UCSD-AML1 (cell line): Measurements from ENCODE around the gene FRMD7.
"Not testable (repeated sequence)": the region's sequence is repeated elsewhere in the genome, so short reads cannot be mapped to it uniquely, and the experiment has no call there.

Source experiments
- DNase-seq: peaks from one replicate; lab custom pipeline; 2025; ENCODE audit not compliant: unreplicated experiment; lab: John Stamatoyannopoulos, UW

FRMD7 gene, protein sequence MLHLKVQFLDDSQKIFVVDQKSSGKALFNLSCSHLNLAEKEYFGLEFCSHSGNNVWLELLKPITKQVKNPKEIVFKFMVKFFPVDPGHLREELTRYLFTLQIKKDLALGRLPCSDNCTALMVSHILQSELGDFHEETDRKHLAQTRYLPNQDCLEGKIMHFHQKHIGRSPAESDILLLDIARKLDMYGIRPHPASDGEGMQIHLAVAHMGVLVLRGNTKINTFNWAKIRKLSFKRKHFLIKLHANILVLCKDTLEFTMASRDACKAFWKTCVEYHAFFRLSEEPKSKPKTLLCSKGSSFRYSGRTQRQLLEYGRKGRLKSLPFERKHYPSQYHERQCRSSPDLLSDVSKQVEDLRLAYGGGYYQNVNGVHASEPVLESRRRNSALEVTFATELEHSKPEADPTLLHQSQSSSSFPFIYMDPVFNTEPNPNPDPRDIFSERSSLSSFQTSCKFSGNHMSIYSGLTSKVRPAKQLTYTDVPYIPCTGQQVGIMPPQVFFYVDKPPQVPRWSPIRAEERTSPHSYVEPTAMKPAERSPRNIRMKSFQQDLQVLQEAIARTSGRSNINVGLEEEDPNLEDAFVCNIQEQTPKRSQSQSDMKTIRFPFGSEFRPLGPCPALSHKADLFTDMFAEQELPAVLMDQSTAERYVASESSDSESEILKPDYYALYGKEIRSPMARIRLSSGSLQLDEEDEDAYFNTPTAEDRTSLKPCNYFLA

DNA sequence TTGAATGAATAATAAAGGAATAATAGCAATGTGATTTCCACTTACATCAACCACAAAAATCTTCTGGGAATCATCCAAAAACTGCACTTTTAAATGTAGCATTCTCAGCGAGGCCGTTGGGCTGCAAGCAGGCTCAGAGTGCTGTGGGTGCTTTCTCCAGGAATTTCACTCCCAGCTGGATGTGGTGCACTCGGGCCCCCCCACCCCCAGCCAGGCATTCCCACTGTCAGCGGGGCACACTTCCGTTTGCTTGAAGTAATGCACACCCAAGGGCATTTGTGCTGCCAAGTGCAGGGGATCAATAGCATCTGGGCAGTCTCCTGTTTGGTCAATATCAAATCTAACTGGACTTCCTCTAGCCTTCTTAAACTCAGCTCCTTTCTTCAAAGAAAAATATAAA is at the start of gene FRMD7:
TSS of gene FRMD7 (minus strand) at position 278 of the 400 bp plus-strand sequence. CDS start at position 102, 176 bp downstream.
- DNase-seq = no peak

DNA sequence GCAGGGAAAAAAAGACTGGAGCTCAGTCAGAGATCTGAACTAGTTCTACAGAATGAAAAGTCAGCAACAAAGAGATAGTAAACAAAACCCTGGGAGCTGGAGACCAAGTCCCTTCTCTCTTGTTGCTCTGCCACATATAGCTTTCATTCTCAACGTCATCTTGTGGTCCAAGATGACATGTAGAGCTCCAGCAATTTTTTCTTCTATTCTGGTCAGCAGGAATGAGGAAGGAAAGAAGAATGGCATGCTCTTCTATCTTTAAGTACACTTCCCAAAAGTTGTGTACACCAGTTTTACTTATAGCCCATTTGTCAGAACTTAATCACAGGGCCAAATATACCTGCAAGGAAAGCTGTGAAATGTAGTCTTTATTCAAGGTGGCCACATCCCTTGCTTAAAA is 45.8 kb upstream of the FRMD7 start:
- DNase-seq = no peak

DNA sequence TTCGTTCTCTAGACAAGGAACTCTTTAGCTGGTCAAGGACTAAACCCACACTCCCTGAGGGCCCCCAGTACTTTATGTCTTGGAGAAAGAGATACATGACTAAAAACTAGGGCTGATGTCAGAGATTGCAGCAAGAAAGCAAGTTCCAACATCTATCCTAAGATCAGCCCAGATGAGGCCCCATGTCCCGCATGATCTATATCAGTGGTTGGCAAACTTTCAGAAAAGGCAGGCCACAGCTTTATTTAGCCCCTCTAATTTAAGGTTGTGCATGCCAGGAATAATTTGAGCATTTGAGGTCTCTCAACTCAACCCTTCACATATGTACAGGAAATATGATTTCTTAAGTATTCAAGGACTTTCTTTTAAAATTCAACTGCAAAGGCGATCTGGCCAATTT is 44.1 kb upstream of the FRMD7 start:
- no peak for DNase-seq

DNA sequence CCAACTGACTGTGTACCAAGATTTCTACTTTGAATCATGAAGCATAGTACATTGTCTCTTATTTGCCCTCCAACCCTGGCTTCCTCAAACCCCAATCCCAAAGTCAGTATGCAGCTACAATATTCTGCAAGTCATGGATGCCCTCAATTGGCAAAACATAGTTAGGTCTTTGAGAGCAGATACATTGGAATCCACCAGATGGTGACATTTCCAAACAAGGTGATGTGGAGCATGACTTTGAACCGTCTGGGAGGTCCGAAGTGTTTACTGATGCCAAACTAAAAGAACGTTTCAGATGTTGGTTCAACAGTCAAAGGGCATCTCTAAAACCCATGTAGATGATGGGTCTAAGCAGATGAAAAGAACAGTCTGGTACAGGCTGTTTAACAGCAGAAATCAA is 43.7 kb upstream of the FRMD7 start:
- no peak for DNase-seq

DNA sequence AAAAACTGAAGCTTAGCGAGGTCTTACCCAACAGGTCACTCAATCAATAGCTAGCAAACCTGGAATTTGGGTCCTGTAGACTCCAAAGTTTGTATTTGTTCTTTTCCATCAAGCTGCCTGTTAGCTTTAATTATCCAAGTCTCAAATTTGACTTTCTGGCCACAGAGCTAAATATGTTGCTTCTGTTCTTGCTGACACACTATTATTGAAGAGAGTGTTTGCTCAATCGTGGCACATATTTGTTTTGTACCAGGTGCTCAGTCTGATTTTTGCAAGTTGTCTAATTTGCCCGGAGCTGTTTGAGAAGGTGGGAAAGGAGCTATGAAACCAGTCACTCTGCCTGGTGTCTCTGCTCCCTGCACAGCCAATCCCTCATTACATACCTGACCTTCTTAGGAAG is 41.7 kb upstream of the FRMD7 start:
- DNase-seq = no peak

DNA sequence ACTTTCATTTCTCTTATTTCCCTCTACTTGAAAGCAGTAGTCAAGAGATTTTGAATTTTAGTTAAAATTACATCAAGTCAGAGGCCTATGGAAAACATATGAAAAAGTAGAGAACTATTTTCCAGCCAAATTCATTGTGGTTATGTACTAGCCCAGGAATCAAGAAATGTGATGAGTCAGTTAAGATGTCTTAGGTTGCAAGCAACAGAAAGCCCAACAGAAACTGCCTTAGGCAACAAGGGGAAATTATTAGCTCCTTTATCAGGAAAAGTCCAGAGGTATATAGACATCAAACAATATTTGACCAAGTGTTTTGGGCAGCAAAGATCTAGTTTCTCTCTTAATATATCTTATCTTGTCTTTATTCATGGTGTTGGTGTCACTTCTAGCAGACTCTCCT is 37.8 kb upstream of the FRMD7 start:
- DNase-seq = no peak

DNA sequence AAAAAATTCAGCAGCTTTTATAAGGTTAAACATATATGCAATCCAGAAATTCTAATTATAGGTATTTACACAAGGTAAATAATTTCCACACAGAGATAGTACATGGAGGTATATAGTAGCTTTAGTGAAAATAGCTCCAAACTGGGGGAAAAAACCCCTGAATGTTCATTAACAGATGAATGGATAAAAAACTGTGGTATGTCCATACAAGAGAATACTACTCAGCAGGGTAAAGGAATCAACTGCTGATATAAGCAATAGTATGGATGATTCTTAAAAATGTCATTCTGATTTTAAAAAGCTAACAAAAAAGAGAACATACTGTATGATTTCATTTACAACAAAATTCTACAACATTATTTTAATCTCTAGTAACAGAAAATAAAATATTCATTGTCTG is 37.2 kb upstream of the FRMD7 start:
- no peak for DNase-seq

DNA sequence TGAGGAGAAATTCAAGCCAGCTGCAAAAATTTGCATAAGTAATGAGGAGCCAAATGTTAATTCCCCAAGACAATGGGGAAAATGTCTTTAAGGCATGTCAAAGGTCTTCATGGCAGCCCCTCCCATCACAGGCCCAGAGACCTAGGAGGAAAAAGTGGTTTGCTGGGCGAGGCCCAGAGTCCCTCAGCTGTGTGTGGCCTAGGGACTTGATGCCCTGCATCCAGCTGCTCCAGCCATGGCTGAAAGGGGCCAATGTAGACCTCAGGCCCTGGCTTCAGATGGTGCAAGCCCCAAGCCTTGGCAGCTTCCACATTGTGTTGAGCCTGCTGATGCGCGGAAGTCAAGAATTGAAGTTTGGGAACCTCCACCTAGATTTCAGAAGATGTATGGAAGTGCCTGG is 35.3 kb upstream of the FRMD7 start:
- not testable (repeated sequence) for DNase-seq

DNA sequence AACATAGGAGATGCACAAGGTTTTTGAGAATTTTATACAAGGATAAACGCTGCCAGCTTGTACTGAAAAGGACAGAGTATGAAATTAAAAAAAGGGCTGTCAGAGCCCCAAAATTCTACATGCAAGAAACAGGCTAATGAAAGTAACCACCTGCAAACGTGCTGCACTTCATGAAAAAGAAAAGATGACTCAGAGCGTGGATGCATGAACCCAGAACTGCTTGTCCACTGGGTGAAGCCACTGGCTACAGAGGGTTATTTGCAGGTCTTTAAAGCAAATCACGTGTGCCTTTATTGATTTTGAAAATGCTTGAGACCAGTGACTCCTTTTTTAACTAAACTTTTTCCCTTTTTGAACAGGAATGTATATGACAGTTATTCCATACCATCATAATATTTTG is 25.3 kb upstream of the FRMD7 start:
- DNase-seq = no peak

DNA sequence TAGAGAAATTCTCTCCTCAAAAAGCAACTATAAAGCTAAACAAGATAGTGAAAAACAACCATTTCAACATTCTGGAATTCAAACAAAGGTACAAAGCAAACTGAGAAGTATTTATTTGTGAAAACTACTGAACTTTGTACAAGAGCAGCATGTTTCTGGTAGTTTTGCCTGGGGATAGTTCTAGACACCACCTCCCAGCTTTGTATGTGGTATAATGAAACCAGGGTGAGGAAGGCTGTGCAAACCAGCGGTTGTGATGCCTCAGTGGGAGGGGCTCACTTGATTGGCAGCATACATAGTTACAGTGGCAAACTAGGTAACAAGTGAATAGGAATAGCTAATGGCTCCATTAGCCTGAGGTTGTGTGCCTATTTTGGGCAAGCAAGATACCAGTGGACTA is 18.6 kb upstream of the FRMD7 start:
- DNase-seq = no peak

DNA sequence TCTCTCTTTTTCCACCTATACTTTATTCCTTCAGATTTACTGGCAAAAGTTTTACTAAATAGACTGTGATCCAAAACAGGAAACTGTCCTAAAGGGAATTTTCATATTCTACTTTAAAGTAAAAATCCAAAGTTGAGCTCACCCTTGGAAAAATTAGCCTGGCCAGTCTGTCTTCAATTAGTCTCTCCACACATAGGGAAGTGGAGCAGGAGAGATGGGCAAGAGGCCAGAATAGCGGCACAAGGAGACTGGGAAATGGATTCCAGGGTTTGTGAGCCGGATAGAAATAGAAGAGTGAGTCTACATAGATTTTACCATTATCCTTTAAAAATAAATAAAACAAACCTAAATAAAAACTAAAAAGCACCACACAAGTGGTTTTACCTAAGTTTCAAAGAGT is 16.2 kb upstream of the FRMD7 start:
- DNase-seq = no peak

DNA sequence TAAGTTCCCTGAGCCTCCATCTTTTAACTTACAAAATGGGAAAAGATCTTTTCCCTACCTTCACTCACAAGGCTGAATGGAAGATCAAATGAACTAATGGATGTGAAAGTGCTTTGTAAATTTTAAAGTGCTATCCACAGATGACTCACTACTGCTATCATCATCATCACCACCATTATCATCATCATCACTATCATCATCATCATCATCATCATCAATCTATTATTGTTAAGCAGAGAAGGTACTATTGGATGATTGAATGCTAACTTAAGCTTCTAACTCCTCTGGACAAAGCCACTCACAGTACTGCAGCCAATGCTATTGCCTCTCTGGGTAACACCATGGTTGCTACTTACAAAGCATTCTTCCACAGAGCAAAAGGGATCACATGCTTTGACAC is 1.9 kb downstream of the FRMD7 start:
- DNase-seq = no peak

DNA sequence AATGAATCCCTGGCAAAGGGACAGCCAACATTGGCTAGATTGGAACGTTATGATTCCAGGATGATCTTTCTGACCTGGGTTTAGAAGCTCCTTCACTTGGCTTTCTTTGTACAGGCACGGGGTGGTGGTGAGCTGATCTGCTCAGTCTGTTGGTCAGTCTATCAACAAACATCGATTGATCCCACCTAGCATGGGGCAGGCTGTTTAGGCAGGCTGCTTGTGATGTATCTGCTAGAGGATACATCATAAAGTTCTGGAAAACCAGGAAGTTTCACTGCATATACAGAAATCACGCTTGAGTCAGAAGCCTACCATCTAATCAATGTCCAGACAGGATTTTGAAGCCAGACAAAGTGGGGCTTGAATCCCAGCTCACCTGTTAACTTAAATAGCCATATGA is 6.9 kb downstream of the FRMD7 start:
- no peak for DNase-seq

DNA sequence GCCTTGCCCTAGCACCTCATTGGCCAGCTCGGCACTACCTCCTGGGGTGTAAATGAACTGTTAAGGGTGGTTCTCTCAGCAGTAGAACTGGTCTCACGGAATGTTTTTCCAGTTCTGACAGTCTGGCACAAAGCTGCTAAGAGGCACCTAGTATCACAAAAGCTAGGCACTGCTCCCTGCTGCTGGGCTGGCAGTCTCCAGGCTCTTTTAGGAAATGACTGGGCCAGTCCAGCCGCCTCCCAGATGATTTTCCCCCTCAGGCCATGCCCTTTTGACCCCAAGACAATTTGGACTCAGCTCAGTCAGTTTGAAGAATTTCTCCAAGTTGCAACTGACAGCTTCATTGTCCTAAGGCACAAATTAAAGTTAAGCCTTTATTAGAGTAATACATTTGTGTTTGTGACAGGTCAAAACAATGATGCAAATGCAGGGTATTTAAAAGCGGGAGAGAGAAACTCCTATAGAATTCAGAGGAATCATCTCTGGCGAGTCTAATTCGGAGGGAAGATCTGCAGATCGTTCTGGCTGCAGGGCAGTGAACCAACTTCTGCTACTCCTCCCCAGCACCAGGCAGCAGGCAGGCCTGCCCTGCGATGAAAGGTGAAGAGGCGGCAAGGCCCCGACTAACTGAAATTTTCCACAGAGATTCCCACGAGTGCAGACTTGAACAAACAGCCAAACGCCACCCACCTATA is 7.9 kb downstream of the FRMD7 start:
- DNase-seq = no peak

DNA sequence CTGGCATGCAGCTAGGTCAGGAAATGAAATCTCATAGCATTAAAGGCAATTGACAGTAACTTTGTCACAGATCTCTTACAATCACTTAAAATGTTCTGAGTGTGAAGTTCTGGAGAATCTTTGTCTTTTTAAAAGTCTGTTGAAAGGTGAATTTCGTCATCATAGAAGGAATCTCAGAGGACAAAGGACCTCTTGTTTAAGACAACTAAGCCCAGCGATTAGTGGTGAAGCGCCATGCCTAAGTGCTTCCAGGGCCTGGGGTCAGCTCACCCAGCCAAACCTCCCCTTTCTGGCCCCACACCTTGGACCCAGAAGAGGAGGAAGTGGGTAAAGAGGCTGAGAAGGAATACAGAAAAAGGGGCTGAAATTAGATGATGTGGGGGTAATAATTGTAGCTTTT is 8.5 kb downstream of the FRMD7 start:
- no peak for DNase-seq

DNA sequence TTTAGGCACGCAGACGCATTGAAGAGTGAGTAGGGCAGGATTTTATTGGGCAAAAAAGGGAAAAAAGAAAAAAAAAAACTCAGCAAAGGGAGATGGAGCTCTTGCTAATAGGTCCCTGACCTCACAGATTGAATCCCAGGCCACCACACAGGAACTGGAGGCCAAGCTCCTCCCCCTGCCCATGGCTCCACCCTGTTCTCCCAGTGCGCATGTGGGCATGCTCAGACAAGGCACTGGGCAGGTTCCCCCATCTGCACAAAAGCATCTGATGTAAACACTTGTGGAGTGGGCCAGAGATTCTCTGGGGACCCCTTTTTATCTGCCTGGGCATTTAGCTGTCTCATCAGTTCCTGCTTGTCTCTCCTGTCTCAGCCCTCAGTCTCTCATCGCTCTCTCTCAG is 9.5 kb downstream of the FRMD7 start:
- DNase-seq = no peak

DNA sequence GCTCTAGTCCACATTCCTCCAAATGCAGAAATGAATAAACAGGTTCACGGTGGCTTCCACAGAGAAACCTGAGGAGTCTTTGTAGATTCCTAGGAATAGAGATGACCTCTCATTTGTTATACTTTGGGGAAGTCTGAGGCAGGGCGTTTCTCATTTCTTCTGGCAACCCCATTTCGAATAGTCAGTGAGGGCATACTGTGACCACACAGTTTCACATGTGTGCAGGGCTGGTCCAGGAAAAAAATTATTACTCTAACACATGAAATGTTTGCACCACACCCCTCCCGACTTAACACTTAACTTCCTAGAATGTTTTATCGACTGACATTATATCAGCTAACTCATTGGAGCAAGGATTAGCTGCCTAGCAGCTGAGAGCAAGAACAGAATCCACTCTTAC is 12.0 kb downstream of the FRMD7 start:
- no peak for DNase-seq

DNA sequence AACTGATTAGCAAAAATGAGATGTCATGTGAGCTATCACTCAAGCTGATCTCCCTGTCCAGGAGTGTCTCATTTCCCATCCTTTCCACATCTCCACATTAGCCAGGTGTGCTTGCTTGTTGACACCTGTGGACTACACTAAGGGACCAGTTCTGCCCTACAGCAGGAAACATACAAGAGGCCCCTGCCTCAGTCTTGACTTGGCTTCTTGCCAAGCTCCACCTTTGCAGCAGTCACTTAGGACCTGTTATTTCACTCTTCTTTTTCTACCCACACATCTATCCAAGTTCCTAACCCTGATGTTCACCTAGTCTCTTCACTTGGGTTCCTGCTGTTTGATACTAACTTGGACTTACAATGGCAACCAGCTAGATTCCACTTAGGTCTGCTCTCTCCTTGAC is 13.2 kb downstream of the FRMD7 start:
- DNase-seq = no peak

DNA sequence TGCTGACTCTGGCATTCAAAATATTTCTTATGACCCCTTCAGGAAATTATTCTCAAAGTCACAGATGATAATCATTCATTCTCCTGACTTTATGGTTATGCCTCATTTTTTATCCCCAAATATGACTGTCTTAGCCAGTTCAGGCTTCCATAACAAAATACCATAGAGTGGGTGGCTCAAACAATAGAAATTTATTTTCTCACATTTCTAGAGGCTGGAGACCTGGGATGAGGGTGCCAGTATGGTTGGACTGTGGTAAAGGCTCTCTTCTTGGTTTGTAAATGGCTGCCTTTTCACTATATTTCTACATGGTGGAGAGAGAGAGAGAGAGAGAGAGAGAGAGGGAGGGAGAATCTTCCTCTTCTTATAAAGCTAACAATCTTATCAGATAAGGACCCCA is 20.5 kb downstream of the FRMD7 start:
- no peak for DNase-seq

DNA sequence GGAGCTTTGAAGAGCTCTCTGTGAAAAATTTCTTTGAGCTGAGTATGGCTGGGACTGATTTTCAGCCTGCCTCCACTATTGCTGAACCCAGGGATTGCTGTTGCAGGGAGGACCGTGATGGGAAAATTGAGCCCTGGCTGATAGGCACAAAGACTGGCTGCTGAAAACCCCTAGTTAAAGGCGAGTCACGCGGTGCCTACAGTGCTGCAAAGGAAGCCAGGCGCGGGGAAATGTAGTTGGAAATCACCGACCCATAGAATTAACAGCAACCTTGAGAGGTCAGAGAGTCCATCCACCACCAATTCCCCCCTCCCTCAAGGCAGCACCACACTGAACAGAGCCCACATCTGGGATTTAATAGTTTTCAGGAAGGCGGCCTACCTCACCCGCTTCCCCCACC is 26.0 kb downstream of the FRMD7 start:
- DNase-seq = no peak

DNA sequence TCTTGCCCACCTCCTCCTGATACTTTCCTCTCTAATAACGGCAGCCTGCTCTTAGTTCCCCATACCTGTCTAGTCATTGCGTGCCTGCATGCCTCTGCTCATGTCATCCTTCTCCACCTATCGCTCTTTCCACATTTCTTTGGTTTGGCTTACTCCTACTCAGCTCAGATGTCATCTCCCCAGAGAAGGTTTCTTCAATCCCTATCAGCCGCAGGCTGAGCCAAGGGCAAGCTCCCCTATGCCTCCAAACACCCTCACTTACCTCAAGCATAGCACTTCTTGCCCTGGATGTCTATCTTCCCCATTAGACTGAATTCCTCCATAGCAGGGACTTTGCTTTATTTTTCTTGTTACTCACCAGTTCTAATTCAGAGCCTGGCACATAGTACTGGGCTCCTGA is 26.6 kb downstream of the FRMD7 start:
- no peak for DNase-seq

DNA sequence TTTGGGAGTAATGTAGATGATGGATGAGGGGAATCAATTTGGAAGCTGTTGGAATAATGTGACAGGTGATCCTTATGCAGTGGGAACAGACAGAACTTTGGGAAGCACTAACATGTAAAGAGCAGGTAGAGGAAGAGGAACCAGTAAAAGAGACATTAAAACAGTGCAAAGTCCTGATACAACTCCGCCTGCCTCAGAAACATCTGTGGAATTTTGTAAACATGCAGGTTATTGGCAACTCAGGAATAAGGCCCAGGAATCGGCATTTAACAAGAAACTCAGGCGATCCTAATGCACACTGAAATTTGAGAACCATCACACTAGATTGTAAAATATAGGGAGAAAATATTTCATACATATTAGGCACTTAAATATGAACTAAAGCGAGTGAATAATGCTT is 29.1 kb downstream of the FRMD7 start:
- DNase-seq = not testable (repeated sequence)
